Adrenal gland (tissue), 5 donors: Measurements from ENCODE around the gene AP1G2.

Experiments
- POLR2A ChIP-seq, 2 donors: fragments of 450-650 bp; IDR thresholded peaks; one replicate each; pipeline ENCODE4 v1.6.1; 2017; ENCODE audit warnings: antibody characterized with exemption in 2 of 2, mild to moderate bottlenecking in 2 of 2, moderate library complexity in 1 of 2
- TF ChIP-seq, protein P1 (sequence below), 6 experiments: fragments of 450-650 bp in 4 of 6; fragments of 200-600 bp in 2 of 6; sonication (generic) in 1 of 6; IDR thresholded peaks; 1 replicate in 5 of 6; 2 replicates in 1 of 6; pipeline versions ENCODE4 v1.5.1 to v1.8.0; 2016 to 2021; ENCODE audit warnings: antibody characterized with exemption in 6 of 6, mild to moderate bottlenecking in 2 of 6, moderate library complexity in 1 of 6
- donor health status: DM: no; HTN: no; CAD: no.

DNA sequence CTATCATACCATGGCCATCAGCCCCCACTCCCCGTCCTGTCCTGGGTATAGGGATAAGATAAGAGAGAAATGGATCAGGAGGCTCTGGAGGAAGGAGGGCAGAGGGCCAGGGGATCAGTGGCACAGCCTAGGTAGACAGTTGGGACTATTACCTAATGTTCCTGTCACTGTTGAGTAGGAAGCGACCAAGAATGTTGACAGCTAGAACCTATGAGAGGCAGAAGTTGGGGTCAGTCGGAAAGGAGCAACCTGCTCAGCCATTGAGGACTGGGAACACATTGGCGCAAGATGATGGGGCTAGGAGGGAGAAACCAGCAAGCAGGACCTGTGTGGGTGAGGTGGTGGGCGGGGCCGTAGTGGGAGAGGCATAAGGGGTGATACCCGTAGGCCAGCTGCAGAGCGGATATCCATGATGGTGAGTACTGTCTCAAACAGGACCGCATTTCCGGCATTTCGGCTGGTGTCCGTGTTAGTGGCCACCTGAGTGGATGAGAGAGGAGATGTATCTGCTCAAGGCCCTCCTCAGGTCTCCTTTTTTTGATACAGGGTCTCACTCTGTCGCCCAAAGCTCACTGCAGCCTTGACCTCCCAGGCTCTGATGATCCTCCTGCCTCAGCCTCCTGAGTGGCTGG lies 3.3 kb downstream of the AP1G2 start:
- TF ChIP-seq, protein P1, sequence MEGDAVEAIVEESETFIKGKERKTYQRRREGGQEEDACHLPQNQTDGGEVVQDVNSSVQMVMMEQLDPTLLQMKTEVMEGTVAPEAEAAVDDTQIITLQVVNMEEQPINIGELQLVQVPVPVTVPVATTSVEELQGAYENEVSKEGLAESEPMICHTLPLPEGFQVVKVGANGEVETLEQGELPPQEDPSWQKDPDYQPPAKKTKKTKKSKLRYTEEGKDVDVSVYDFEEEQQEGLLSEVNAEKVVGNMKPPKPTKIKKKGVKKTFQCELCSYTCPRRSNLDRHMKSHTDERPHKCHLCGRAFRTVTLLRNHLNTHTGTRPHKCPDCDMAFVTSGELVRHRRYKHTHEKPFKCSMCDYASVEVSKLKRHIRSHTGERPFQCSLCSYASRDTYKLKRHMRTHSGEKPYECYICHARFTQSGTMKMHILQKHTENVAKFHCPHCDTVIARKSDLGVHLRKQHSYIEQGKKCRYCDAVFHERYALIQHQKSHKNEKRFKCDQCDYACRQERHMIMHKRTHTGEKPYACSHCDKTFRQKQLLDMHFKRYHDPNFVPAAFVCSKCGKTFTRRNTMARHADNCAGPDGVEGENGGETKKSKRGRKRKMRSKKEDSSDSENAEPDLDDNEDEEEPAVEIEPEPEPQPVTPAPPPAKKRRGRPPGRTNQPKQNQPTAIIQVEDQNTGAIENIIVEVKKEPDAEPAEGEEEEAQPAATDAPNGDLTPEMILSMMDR (IDR thresholded peaks at IDR 0.05): no peak
- TF ChIP-seq POLR2A (IDR thresholded peaks at IDR 0.05): no peak
